Forelimb muscle (tissue), 1 donor: ENCODE data around the gene PCDHGB1. TPM values are rescaled to one million over a fixed set of nuclear protein-coding genes. Genes with fewer than 3 reads are reported as not detected.
"Not testable (repeated sequence)": the region's sequence is repeated elsewhere in the genome, so short reads cannot be mapped to it uniquely, and the experiment has no call there.

ENCODE experiments used
- DNase-seq: peaks from one replicate; pipeline ENCODE4 v3.0.0-alpha.2; 2013; ENCODE audit warnings: low read depth
- polyA plus RNA-seq: library from polyadenylated mRNA; unstranded; fragments of 120-200 nt; gene quantifications from one replicate; pipeline ENCODE4 v1.2.1, GENCODE V29; 2013; ENCODE audit not compliant: insufficient read length

Gene PCDHGB1
- polyA plus RNA-seq, 1 donor = 0.49 TPM

- no peak for DNase-seq
These were observed 4.6 kb upstream of the PCDHGB1 start for GRCh38 chr5:141345327-141345726.

GRCh38 chr5:141346017-141346416 lies 3.9 kb upstream of the PCDHGB1 start:
- DNase-seq = not testable (repeated sequence)

- DNase-seq = no peak
These were observed 1.7 kb downstream of the PCDHGB1 start for GRCh38 chr5:141351591-141351990.

- DNase-seq = no peak
These were observed 5.1 kb downstream of the PCDHGB1 start, which contains the start of gene PCDHGA4 for GRCh38 chr5:141354900-141355469. TSS of gene PCDHGA4 (plus strand) at chr5:141355021. CDS start at chr5:141355108, 87 bp downstream.

GRCh38 chr5:141355641-141356040 lies 5.7 kb downstream of the PCDHGB1 start:
- no peak for DNase-seq

- no peak for DNase-seq
These were observed 6.2 kb downstream of the PCDHGB1 start for GRCh38 chr5:141356133-141356532.

GRCh38 chr5:141356950-141357349 lies 7.1 kb downstream of the PCDHGB1 start:
- DNase-seq = no peak

- DNase-seq = no peak
These were observed 10.0 kb downstream of the PCDHGB1 start, which contains the start of gene PCDHGB2 for GRCh38 chr5:141359790-141360426. TSS of gene PCDHGB2 (plus strand) at chr5:141359994. CDS start at chr5:141360136, 142 bp downstream.

- no peak for DNase-seq
These were observed 10.8 kb downstream of the PCDHGB1 start for GRCh38 chr5:141360685-141361084.

- no peak for DNase-seq
These were observed 12.8 kb downstream of the PCDHGB1 start for GRCh38 chr5:141362719-141363118.

- no peak for DNase-seq
These were observed 14.2 kb downstream of the PCDHGB1 start, which contains the start of gene PCDHGA5 for GRCh38 chr5:141363952-141364660. TSS of gene PCDHGA5 (plus strand) at chr5:141364162. CDS start at chr5:141364331, 169 bp downstream.

- DNase-seq = no peak
These were observed 16.4 kb downstream of the PCDHGB1 start for GRCh38 chr5:141366016-141366896.

- no peak for DNase-seq
These were observed 20.3 kb downstream of the PCDHGB1 start, which contains the start of gene PCDHGB3 for GRCh38 chr5:141369994-141370848. TSS of gene PCDHGB3 (plus strand) at chr5:141370242. CDS start at chr5:141370395, 153 bp downstream.

- DNase-seq = no peak
These were observed 21.9 kb downstream of the PCDHGB1 start for GRCh38 chr5:141371572-141372475.

- no peak for DNase-seq
These were observed 23.9 kb downstream of the PCDHGB1 start, which contains the start of gene PCDHGA6 for GRCh38 chr5:141373673-141374317. TSS of gene PCDHGA6 (plus strand) at chr5:141373891. CDS start at chr5:141374084, 193 bp downstream.

- DNase-seq = no peak
These were observed 24.7 kb downstream of the PCDHGB1 start for GRCh38 chr5:141374627-141375026.

- not testable (repeated sequence) for DNase-seq
These were observed 25.7 kb downstream of the PCDHGB1 start for GRCh38 chr5:141375444-141376155.
